ENCODE measurements around the gene FHDC1.
"Not testable (repeated sequence)": the region's sequence is repeated elsewhere in the genome, so short reads cannot be mapped to it uniquely, and the experiment has no call there.

FHDC1 gene, protein sequence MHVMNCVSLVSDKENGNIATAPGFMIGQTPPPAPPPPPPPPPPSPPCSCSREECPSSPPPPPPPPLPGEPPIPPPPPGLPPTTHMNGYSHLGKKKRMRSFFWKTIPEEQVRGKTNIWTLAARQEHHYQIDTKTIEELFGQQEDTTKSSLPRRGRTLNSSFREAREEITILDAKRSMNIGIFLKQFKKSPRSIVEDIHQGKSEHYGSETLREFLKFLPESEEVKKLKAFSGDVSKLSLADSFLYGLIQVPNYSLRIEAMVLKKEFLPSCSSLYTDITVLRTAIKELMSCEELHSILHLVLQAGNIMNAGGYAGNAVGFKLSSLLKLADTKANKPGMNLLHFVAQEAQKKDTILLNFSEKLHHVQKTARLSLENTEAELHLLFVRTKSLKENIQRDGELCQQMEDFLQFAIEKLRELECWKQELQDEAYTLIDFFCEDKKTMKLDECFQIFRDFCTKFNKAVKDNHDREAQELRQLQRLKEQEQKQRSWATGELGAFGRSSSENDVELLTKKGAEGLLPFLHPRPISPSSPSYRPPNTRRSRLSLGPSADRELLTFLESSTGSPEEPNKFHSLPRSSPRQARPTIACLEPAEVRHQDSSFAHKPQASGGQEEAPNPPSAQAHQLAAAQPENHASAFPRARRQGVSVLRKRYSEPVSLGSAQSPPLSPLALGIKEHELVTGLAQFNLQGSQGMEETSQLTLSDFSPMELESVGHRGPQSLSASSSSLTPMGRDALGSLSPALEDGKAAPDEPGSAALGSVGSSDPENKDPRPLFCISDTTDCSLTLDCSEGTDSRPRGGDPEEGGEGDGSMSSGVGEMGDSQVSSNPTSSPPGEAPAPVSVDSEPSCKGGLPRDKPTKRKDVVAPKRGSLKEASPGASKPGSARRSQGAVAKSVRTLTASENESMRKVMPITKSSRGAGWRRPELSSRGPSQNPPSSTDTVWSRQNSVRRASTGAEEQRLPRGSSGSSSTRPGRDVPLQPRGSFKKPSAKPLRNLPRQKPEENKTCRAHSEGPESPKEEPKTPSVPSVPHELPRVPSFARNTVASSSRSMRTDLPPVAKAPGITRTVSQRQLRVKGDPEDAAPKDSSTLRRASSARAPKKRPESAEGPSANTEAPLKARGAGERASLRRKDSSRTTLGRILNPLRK

DNA sequence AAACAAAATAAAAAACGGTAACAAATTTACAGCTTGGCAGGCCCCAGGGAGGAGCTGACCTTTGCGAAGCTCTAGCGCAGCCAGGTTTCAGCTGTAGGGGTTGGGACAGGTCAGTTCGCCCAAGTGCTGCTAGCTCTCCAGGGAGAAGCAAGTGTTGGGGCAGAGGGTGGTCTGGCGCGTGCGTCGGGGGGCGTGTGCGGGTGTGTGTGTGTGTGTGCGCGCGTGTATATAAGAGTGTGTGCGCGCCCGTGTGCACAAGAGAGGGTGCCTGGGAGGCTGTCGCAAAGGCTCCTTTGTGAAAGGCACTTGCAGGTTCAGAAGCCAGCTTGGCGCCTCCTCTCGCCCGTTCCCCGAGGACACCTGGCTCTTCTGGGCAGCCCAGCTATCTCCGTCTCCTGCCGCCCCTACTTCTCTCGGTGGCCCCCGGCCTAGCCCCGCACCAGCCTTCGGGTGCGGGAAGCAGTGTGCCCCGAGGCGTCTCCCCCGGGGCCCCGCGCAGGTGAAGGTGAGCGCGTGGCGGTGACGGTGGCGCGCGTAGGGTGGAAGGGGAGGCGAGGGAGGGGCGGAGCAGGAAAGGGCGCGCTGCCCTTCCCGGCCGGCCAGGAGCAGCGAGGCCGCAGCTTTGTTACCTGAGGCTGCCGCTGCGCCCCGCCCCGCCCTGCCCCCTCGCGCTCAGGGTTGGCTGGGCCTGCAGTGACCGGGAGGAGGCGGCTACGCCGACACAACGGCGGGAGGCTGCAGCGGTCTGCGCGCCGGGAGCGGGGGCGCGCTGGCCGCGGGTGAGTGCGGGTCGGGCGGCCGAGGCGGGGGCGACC lies at the start of gene FHDC1:
Gene FHDC1 (plus strand): TSS at position 693 of the 815 bp plus-strand sequence. CDS start 6,735 bp downstream, outside the sequence.
- FAIRE-seq (no peak), DNase-seq (ENCODE audit: low spot score) (no peak)

DNA sequence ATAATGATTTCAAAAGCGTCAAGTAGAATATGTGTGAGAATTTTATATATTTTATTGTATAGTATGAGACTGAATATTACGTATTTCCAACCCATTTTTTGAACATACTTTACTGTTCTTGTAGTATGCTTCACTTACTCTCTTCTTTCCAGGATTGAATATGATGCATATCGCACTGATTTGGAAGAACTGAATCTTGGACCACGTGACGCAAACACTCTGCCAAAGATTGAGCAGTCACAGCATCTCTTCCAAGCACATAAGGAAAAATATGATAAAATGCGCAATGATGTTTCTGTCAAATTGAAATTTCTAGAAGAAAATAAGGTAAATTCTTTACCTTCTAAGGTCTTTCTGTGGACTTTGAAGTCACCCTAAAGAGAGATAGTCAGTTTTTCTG lies 48.1 kb upstream of the FHDC1 start:
- FAIRE-seq (no peak), DNase-seq (ENCODE audit: low spot score) (no peak)

DNA sequence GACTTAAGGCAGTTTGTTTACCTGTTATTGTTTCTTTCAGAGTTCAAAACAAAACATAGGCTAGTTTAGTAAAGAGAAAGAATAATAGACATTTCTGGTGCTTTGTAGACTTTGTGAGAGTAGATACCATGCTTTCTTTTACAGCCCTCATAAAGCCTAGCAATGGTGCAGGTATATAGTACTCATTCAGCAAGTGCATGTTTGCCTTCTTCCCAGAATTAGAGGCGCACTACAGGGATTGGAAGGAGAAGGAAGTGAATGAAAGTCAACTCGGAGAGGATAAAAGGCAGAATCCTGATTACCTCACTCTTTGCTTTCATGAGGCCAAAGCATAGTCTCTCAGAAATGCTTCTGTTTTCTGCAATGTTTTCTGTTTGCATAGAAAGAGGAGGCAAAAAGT lies 43.1 kb upstream of the FHDC1 start:
- FAIRE-seq (no peak), DNase-seq (ENCODE audit: low spot score) (no peak)

DNA sequence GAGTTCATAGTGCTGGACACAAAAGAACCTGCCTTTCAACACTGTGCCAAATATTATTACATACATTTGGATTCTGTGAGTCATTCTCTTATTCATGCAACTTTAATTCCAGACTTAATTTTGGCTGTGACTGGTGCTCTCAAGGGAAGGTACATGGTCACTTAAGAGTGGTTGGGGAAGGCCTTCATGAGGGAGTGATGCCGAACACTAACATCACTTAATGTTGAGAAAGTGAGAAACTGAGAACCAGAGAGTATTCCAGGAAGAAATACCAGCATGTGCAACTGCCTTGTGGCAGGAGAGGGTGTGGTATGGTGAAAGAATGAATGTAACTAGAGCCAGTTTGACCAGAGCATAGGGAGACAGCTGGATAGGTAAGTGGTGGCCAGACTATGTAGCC lies 41.5 kb upstream of the FHDC1 start:
- FAIRE-seq, result no peak
- no peak for DNase-seq (ENCODE audit: low spot score)

DNA sequence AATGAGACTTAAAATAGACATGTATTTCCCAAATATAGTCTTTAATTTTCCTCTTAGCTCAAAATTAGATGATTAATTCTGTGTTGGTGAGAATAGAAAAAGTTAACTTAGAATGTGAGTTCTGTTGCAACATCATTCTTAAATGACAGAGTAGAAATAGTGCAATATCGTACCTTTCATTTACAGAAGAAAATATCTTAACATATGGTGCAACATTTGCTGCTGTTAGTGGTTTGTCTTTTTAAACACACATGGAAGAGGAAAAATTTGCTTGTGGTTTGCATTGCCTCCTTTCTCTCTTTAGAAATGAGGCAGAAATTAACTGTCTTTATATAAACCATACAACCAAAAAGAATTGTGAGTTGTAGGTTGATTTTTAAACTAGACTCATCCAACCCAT lies 39.3 kb upstream of the FHDC1 start:
- DNase-seq (ENCODE audit: low spot score) (no peak), FAIRE-seq (no peak)

DNA sequence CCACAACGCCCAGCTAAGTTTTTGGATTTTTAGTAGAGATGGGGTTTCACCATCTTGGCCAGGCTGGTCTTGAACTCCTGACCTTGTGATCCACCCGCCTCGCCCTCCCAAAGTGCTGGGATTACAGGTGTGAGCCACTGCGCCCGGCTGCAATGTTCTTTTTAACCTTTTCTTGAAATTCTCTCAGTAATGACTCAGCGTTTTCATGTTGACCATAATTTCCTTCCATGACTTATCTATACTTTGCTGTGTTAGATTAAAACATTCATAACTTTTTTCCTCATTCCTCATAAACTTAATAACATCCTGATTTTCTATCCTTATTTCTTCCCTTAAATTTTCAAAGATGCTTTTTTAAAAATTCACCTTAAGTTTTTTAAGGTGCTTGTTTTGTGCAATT lies 38.0 kb upstream of the FHDC1 start:
- DNase-seq (ENCODE audit: low spot score); FAIRE-seq: not testable (repeated sequence)

DNA sequence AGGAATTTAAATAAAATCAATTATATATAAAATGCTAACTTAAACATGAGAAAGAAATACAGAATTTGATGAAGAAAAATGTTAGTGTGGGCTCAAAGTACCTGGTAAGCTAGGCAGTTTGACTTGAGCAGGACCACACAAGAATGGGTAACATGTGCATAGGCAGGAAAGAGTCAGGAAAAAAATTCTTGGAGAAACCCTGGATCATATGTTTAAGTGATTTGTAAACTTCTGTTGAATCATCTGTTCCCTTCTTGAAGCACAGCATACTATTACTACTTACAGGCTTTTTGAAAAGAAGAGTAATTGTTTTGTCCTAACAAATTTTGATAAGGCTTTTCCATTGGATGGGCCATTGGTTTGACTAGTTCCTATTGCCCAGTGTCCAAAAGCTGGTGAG lies 37.5 kb upstream of the FHDC1 start:
- DNase-seq (ENCODE audit: low spot score), result no peak
- no peak for FAIRE-seq

DNA sequence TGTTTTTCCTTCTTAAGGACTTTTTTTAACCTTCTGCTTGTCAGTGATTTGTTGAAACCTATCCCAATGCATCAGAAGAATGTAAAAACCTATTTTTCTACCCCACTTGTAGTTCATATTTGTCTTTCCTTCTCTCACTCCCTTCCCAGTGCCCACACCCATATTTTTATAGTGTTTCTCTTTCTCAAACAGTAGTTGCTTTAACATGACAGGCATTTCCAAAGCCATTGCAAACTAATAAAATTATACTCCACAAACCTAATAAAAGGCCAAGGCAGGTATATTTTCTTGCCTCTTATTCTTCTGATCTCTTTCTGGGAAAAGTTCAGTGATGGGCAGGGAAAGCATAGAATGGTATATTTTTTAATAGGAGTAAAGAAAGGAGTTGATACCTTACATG lies 35.7 kb upstream of the FHDC1 start:
- no peak for FAIRE-seq
- no peak for DNase-seq (ENCODE audit: low spot score)

DNA sequence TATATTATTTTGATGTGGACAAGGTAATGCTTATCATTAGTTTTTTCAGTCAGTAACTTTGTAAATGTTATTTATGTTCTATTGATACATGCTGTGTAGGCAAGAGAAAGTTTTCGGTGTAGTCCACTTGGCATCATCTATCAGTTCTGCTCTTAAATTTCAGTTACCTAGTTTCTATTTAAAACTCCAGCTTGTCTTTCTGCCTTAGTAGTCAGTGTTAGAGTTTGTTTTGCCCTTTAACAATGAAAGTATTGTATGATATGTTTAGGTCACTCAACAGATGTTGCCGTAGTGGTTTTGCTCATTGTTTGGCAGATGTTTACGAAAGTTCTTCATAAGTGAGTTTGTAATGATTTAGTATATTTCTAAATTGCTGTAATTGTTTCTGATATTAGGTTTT lies 34.9 kb upstream of the FHDC1 start:
- FAIRE-seq, result no peak

DNA sequence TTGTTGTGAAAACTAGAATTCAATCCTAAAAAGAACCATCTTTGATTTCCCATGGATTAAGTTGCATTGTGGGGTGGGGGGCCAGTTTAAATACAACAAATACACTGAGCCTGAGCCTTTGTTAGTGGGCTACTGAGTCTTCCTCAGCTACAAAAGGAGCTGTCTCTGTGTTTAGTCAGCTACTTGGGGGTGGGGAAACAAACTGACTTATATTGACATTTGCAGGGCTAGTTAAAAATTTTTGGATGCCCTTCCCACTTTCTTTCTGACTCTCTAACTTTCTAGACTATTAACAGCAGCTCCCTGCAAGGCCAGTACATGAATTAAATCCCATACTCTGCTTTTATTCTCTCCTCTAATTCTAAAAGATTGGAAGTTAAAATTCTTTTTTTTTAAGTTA lies 32.5 kb upstream of the FHDC1 start:
- DNase-seq (ENCODE audit: low spot score) (no peak), FAIRE-seq (no peak)

More for the DNA sequence above, 34.9 kb upstream of the FHDC1 start:
- no peak for DNase-seq (ENCODE audit: low spot score)

DNA sequence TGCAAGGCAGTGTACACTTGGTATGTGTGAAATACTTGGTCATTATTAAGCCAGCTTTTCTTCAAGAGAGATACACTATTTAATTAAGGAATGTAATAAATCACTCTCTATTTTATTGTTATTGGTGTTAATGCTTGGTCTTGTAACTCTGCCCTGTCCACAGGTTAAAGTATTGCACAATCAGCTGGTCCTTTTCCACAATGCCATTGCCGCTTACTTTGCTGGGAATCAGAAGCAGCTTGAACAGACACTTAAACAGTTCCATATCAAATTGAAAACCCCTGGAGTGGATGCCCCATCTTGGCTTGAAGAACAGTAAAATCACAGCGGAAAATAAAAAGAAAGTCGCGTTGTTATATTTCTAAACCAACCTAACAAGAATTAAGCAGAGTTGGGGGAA lies 26.2 kb upstream of the FHDC1 start:
- DNase-seq (ENCODE audit: low spot score) (no peak), FAIRE-seq (no peak)

DNA sequence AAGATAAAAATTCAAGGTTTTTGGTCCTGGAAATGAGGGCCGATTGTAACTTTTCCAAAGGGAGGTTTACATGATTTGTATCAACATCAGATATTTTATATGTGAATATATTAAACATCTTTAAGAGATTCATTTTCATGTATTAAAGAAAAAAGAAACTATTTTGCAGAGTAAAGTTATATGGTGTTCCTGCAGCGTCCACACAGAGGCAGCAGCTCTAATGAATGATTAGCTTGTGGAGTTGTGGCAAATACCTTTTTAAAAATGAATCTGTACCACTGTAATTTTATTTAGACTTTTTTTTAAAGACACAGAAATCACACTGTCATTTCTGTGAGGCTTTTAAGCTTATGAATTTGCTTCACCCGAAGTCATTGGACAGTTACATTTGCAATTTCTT lies 25.6 kb upstream of the FHDC1 start:
- FAIRE-seq, result no peak
- DNase-seq (ENCODE audit: low spot score), result no peak

DNA sequence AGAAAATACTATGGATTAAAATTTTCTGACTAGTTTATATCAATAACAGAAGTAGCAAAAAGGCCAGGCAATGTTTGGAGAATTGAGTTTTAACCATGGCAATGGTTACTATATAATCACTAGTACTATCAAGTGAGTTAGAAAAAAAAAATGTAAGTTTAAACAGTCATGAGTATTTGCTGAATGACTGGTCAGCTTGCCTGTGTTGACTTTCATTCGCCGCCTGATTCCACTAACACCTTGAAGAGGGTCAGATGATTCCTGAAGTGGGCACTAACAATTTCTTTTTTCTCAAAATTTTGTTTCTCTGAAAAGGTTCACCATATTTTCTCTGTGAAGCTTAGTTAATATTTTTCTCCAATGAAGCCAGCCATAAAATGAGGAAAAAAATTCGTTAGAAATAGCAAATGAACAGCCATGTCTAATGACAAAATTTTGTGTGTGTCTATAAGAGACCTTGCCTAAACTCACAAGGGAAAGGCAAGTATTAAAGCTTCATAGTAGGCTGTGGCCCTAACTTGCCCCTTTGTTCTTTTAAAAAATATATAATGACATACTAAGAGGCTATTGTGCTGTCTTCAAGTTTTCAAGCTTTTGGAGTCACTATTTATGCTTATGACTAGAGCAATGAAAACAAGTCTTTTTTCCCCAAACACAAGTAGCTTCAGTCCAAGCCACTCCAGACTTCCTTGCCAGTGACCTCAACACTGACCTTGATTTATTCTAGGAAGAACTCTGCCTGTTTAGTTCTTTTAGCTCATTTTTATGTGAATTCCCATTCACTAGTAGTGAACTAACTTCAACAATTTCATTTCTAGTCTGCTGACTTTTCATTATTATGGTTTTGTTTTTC lies 18.4 kb upstream of the FHDC1 start:
- no peak for DNase-seq (ENCODE audit: low spot score)
- FAIRE-seq, result no peak

DNA sequence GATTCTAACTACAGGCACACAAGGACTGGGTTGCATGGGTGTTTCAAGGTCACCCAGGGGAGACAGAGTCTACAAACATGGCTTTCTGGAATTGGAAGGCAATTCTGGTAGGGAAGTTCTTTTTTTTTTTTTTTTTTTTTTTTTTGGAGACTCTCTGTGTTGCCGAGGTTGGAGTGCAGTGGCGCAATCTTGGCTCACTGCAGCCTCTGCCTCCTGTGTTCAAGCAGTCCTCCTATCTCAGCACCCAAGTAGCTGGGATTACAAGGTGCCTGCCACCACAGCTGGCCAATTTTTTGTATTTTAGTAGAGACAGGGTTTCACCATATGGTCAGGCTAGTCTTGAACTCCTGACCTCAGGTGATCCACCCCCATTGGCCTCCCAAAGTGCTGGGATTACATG lies 16.3 kb upstream of the FHDC1 start:
- DNase-seq (ENCODE audit: low spot score) (no peak), FAIRE-seq (no peak)

DNA sequence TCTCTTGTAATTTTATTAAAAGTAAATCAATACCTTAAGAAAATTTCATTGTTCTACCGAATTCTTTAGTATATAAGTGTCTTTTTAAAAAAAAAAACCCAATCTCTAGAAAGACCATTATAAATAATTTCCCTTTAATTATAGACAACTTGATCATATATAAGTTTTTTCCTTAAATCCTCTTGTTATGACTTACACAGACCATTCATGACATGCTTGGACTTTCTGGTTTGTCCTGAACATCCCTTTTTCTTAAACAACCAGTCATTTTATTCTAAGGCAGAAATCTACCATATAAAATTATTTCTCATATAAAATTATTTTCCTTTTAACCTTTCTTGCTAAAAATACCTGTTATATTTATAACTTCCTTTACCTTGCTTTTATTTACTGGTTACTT lies 15.4 kb upstream of the FHDC1 start:
- DNase-seq (ENCODE audit: low spot score) (peak; percentile 21), FAIRE-seq (no peak)

DNA sequence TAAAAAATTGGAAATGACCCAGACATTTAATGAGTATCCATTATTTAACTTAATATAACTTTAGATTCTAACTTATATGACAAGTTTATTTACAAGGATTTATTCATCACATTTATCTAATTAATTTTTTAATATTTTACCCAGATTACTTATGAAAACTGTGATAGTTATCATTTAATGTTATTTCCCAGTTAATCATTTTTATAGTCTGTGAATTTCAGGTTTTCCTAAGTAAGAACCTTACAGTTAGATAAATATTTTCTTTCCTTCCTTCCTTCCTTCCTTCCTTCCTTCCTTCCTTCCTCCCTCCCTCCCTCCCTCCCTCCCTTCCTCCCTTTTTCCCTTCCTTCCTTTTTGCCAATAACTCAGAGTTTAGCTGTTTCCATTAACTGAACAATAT lies 14.8 kb upstream of the FHDC1 start:
- DNase-seq (ENCODE audit: low spot score), result no peak
- no peak for FAIRE-seq

DNA sequence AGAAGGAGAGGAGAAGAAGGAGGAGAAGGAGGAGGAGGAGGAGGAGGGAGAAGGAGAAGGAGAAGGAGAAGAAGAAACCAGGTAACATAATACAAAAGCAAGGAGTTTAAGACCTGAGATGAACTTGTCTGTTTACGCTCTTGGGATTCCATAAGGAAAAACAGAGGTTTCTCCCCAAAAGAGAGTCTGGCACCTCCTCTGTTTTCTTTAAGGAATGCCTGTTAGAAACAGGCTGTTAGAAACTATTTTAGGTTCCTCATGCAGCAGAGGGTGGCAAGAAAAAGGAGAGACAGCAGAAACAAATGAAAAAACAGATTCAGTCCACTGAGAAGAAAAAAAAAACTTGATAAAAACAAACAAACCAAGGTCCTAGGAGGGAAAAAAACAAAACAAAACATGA lies 10.3 kb upstream of the FHDC1 start:
- FAIRE-seq (no peak), DNase-seq (ENCODE audit: low spot score) (no peak)

DNA sequence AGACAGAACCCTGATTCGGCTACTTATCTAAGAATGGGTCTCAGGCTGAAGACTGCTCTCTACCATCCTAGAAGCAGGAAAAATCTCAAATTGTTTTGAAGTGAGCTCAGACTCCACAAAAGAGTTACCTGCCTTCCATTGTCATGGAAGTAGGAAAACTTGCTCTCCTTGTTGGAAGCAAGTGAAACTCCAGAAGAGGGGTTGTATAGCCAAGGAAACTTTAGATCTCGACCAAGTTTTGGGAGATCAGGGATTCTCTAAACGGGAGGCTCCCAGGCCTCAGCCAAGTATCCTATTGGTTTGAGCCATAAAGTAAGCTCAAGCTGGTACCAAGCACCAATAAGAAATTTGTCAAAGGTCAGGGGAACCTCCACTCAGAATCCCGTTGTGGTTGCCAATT lies 9.2 kb upstream of the FHDC1 start:
- FAIRE-seq, result no peak
- DNase-seq (ENCODE audit: low spot score), result no peak

DNA sequence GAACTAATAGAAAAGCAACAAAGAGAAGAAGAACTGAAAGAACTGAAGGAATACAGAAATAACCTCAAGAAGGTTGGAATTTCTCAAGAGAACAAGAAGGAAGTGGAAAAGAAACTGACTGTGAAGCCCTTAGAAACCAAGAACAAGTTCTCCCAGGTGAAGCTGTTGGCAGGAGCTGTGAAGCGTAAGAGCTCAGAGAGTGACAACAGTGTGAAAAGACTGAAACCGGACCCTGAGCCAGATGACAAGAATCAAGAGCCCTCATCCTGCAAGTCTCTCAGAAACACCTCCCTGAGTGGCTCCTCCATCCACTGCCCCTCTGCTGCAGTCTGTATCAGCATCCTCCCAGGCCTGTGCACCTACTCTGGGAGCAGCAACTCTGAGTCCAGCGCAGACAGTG lies 8.4 kb upstream of the FHDC1 start:
- FAIRE-seq, result no peak
- DNase-seq (ENCODE audit: low spot score), result no peak

DNA sequence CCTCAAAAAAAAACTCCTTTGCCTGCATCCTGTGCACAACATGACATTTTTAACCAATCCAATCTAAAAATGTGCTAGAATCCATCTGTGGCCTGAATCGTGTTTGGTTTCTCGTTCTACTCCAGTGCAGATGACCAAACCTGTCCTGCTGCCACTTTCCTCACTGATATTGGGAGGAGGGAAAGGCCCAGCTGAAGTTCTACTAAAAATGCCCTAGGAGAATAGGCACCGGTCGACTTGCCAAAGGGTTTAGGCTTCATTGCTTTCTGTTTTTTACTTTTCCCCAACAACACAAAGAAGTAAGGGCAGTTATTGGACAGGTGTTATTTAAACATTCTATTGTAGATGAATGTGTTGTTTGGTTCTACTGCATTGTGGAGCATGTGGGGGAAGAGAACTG lies 7.8 kb upstream of the FHDC1 start:
- FAIRE-seq, result no peak
- DNase-seq (ENCODE audit: low spot score), result no peak
